Erythroblast (primary cell): Measurements from ENCODE around the gene COPRS.

ENCODE experiments used
- GATA1 ChIP-seq: IDR thresholded peaks from 2 replicates; pipeline ENCODE4 v1.6.1; 2011; ENCODE audit warnings: low read depth, mild to moderate bottlenecking, control low read depth, low read length, moderate library complexity
- POLR2A ChIP-seq: IDR thresholded peaks from 2 replicates; pipeline ENCODE4 v1.6.1; 2011; ENCODE audit warnings: mild to moderate bottlenecking, low read length

DNA sequence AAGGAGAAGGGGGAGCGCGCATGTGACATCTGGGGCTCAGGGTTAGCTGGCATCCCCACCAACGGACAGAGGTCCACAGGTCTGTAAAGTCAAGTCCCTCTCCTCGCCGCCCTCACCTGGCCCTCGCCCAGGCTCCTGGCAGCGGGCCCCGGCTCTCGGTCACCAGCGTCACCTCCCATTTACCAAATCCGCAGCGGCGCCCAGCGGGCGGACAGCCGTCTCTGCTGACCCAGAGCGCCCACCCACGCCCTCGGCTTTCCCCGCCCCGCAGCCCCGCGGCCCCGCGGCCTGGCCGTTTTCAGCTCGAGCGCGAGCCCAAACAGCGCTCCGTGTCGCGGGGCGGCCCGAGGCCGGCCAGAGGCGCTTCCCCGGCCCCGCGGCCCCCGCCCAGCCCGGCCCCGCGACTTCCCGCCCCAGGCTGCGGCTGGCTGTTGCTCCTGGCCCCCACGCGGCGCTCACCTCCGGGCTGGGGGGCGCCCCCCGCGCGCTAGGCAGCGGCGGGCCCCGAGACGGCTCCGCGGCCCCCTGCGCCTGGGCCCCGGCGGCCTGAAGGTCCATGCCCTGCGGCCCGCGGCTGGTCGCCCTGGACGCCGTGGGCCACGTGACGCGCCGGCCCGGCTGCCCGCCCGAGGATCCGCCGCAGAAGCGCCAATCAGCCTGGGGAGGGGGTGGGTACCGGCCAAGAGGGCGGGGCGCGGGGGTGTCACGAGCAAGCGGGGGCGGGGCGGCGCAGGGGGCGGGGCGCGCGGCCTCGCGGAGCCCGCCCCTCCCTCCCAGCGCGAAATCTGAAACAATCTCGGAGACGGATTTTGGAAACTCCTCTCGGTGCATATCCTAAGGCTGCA is at the start of gene COPRS:
- TF ChIP-seq POLR2A (no peak), GATA1 (no peak)
